Body of pancreas (tissue), 4 donors: ENCODE data around the gene LDLRAD4.

Experiments used
- CTCF ChIP-seq, 7 experiments: fragments of 450-650 bp in 4 of 7; fragments of 200-600 bp in 3 of 7; sonication (generic) in 3 of 7; IDR thresholded peaks; one replicate each; pipeline ENCODE4 v1.5.1; 2016 to 2019; ENCODE audit warnings: antibody characterized with exemption in 7 of 7
- POLR2A ChIP-seq, 3 donors: fragments of 450-650 bp; IDR thresholded peaks; one replicate each; pipeline ENCODE4 v1.6.1; 2016; ENCODE audit warnings: antibody characterized with exemption in 3 of 3, mild to moderate bottlenecking in 2 of 3

GRCh38 chr18:13229001-13229671 is 10.6 kb downstream of the LDLRAD4 start:
- TF ChIP-seq POLR2A (IDR thresholded peaks at IDR 0.05) = no peak
- TF ChIP-seq CTCF (IDR thresholded peaks at IDR 0.05) = no peak
